HEK293T (cell line): ENCODE results near the gene TMOD1.

Experiments
- HDGF ChIP-seq: fragments of 450-650 bp; IDR thresholded peaks from 2 replicates; pipeline ENCODE4 v1.6.1; 2017; ENCODE audit warnings: antibody characterized with exemption, borderline replicate concordance
- SUZ12 ChIP-seq: fragments of 450-650 bp; IDR thresholded peaks from 2 replicates; pipeline ENCODE4 v1.6.1; 2016; ENCODE audit warnings: mild to moderate bottlenecking
- TARDBP ChIP-seq: fragments of 450-650 bp; IDR thresholded peaks from 2 replicates; pipeline ENCODE4 v1.6.1; 2016
- ZNF384 ChIP-seq: fragments of 450-650 bp; IDR thresholded peaks from 2 replicates; pipeline ENCODE4 v1.6.1; 2016

GRCh38 chr9:97640325-97640724 lies 138.9 kb downstream of the TMOD1 start:
- TF ChIP-seq ZNF384 (no peak), SUZ12 (no peak), HDGF (no peak), TARDBP (no peak)
